Heart right ventricle (tissue), 16 donors: ENCODE data around the gene INPP4B. TPM values are rescaled to one million over a fixed set of nuclear protein-coding genes. Genes with fewer than 3 reads are reported as not detected.

Experiments used
- ATAC-seq, 8 donors: fragments of 200-7000 bp; cut with Tn5 transposase; one replicate each; pipeline ENCODE4 v1.9.1; 2020; ENCODE audit warnings: mild to moderate bottlenecking in 8 of 8, moderate library complexity in 8 of 8, moderate number of reproducible peaks in 1 of 8
- DNase-seq, 2 donors: peaks; one replicate each; pipeline ENCODE4 v3.0.0-alpha.2; 2020
- H3K27ac ChIP-seq, 10 donors: fragments of 200-600 bp; sonication (generic) in 2 of 10; one replicate each; pipeline versions ENCODE4 v1.5.0 to v1.8.0; 2020 to 2022; ENCODE audit warnings: mild to moderate bottlenecking in 3 of 10
- H3K27me3 ChIP-seq, 7 donors: fragments of 200-600 bp; one replicate each; pipeline ENCODE4 v1.8.0; 2021 to 2022; ENCODE audit warnings: mild to moderate bottlenecking in 2 of 7
- H3K36me3 ChIP-seq, 9 donors: fragments of 200-600 bp; sonication (generic) in 1 of 9; one replicate each; pipeline versions ENCODE4 v1.5.0 to v1.8.0; 2020 to 2022; ENCODE audit warnings: mild to moderate bottlenecking in 2 of 9
- H3K4me1 ChIP-seq, 9 donors: fragments of 200-600 bp; sonication (generic) in 1 of 9; one replicate each; pipeline versions ENCODE4 v1.5.0 to v1.8.0; 2020 to 2022; ENCODE audit warnings: mild to moderate bottlenecking in 4 of 9
- H3K4me3 ChIP-seq, 10 donors: fragments of 200-600 bp; sonication (generic) in 2 of 10; one replicate each; pipeline versions ENCODE4 v1.5.0 to v1.8.0; 2020 to 2022; ENCODE audit warnings: mild to moderate bottlenecking in 7 of 10, moderate library complexity in 2 of 10
- H3K9me3 ChIP-seq, 11 donors: fragments of 200-600 bp in 10 of 11; sonication (generic) in 2 of 11; one replicate each; pipeline versions ENCODE4 v1.5.0 to v1.8.0; 2013 to 2022; ENCODE audit warnings: mild to moderate bottlenecking in 2 of 11, control low read depth in 1 of 11, moderate library complexity in 1 of 11
- CTCF ChIP-seq, 9 donors: fragments of 200-600 bp; sonication (generic) in 2 of 9; IDR thresholded peaks; one replicate each; pipeline versions ENCODE4 v1.5.0 to v1.8.0; 2021 to 2022; ENCODE audit warnings: antibody characterized with exemption in 9 of 9, mild to moderate bottlenecking in 5 of 9, moderate library complexity in 1 of 9
- WGBS, 2 donors: extraction: QIAGEN DNeasy Blood & Tissue Kit; methylation state at CpG; one replicate each; pipeline ENCODE4 v1.1.7; 2013; ENCODE audit warnings: inconsistent platforms in 1 of 2; 5-methylcytosine and 5-hydroxymethylcytosine counted together
- intact Hi-C, 10 donors: fragments of 100-400 bp; cut with DNase I; formaldehyde crosslinking; loops; one replicate each; pipeline versions ENCODE4 v1.11.1 to v1.14.2; 2022
- polyA plus RNA-seq, 2 donors: library from polyadenylated mRNA; stranded (reverse); fragments of 200-250 nt; gene quantifications; one replicate each; pipeline ENCODE4 v1.2.3, GENCODE V29; 2013
- total RNA-seq, 10 donors: library from RNA; stranded (reverse); fragmentation: NEBNext Ultra II Directional in 3 of 10; extraction: Animal tissue kit (Norgen Biotek cat#: 25700) in 3 of 10; gene quantifications; one replicate each; pipeline versions ENCODE4 v1.2.1 to v1.2.4, GENCODE V29; 2021 to 2023
- donor health status: Arrhythmogenic right ventricular cardiomyopathy.
- donor health status: ischemic (EF 13 %, LVEDD 7.1; RV severe dilation, severe dysfunction).
- donor health status: healthy with polysubstance abuse.
- donor health status: DM: no; HTN: yes; CAD: no.
- donor health status: DM: no; HTN: no; CAD: no.
- donor health status: ischemic (EF 25% LVEDD 6.9; RV normal size, moderate dysfunction).
- donor health status: ischemic (EF 25% LVEDD 5.7; RV mildly dilated, moderate dysfunction).
- donor health status: healthy.
- donor health status: DM: yes; HTN: yes; CAD: no.
- donor health status: Ischemic cardiomyopathy.
- donor health status: ischemic (EF 35%, LVEDD 5.7; RV mildly dilated, moderate dysfunction).
- donor health status: nonischemic (EF 11% LVEDD 7.7; RV severe dilation, severe dysfunction).
- donor health status: DM: yes; HTN: yes; CAD: no.
- donor health status: PGD.
- donor health status: ischemic (EF 29% LVEDD 5.4; RV normal size, mild dysfunction).
- donor health status: nonischemic (EF 23%, LVEDD 6.1; RV moderate dilation, normal function).

INPP4B gene
- total and polyA plus RNA-seq, 12 donors: 3.7 to 100.0 (median 39.1) TPM

GRCh38 chr4:142683997-142684396 is 162.1 kb downstream of the INPP4B start:
- H3K36me3 ChIP-seq: no peaks in the 10 kb centered on the region
- H3K9me3 ChIP-seq: no peaks in the 10 kb centered on the region
- no peak overlapping the region for H3K4me3 ChIP-seq
- ATAC-seq: no peak
- H3K27me3 ChIP-seq: no peaks in the 10 kb centered on the region
- no peak overlapping the region for H3K27ac ChIP-seq
- peaks cover 0 to 25% (median 0%) of the 10 kb centered on the region in 9 donors for H3K4me1 ChIP-seq
- intact Hi-C loops: no loop called here
- DNase-seq: no peak
- TF ChIP-seq CTCF (IDR thresholded peaks at IDR 0.05): no peak
- WGBS, 2 donors: 95% methylated on average over 3 of the region's 3 CpGs

GRCh38 chr4:142683503-142683902 is 162.6 kb downstream of the INPP4B start:
- Histone ChIP-seq H3K27me3 (no peaks in the 10 kb centered on the region), H3K4me1 (peaks cover 0 to 25% (median 0%) of the 10 kb centered on the region in 9 donors), H3K36me3 (no peaks in the 10 kb centered on the region), H3K9me3 (no peaks in the 10 kb centered on the region), H3K4me3 (no peak overlapping the region), H3K27ac (no peak overlapping the region)
- intact Hi-C loops: no loop called here
- ATAC-seq (no peak), DNase-seq (no peak)
- no peak for TF ChIP-seq CTCF (IDR thresholded peaks at IDR 0.05)
- WGBS, 2 donors: 91 to 99% methylated on average over 2 of the region's 2 CpGs

- 79 to 89% methylated on average over 2 of the region's 2 CpGs for WGBS, 2 donors
- Histone ChIP-seq H3K9me3 (peaks cover 0 to 50% (median 12%) of the 10 kb centered on the region in 11 donors), H3K4me3 (no peak overlapping the region), H3K27me3 (no peaks in the 10 kb centered on the region), H3K4me1 (no peaks in the 10 kb centered on the region), H3K27ac (no peak overlapping the region), H3K36me3 (peaks cover 0 to 4% (median 0%) of the 10 kb centered on the region in 9 donors)
- ATAC-seq: no peak
- no peak for TF ChIP-seq CTCF (IDR thresholded peaks at IDR 0.05)
- intact Hi-C loops: no loop called here
- DNase-seq: no peak
Measured at GRCh38 chr4:142671516-142671915, 174.6 kb downstream of the INPP4B start.

GRCh38 chr4:142663828-142664227 is 182.3 kb downstream of the INPP4B start:
- Histone ChIP-seq H3K27ac (no peak overlapping the region), H3K4me3 (no peak overlapping the region)
- intact Hi-C loops: no loop called here

More at GRCh38 chr4:142663828-142664227, 182.3 kb downstream of the INPP4B start:
- Histone ChIP-seq H3K27me3 (no peaks in the 10 kb centered on the region), H3K36me3 (peaks cover 0 to 4% (median 0%) of the 10 kb centered on the region in 9 donors), H3K4me1 (no peaks in the 10 kb centered on the region), H3K9me3 (peaks cover 0 to 43% (median 11%) of the 10 kb centered on the region in 11 donors)
- DNase-seq (no peak), ATAC-seq (no peak)
- TF ChIP-seq CTCF (IDR thresholded peaks at IDR 0.05): no peak
- WGBS, 2 donors: 71 to 74% methylated on average over 1 of the region's 1 CpG
